Calu3 (cell line): ENCODE results near the gene PRRT1B. TPM values are rescaled to one million over a fixed set of nuclear protein-coding genes. Genes with fewer than 3 reads are reported as not detected.

ENCODE experiments used
- BruUV-seq: library from RNA; stranded (reverse); fragments of 400-500 nt; replicated peaks from 2 replicates; lab custom pipeline; 2021; lab: Mats Ljungman, UMichigan
- CTCF ChIA-PET: fragments of 300-600 bp; sonication (Branson Sonifier 250); formaldehyde crosslinking; loops from one replicate; lab custom pipeline; 2022; ENCODE audit warnings: antibody characterized with exemption; lab: Charles Lee
- DNase-seq: peaks from one replicate; pipeline ENCODE4 v3.0.0; 2022
- H3K27ac Mint-ChIP-seq: one replicate; pipeline ENCODE4 v1.8.0; 2022; ENCODE audit warnings: mixed read lengths; ENCODE audit not compliant: unreplicated experiment
- H3K27me3 Mint-ChIP-seq: one replicate; pipeline ENCODE4 v1.8.0; 2022; ENCODE audit warnings: mixed read lengths; ENCODE audit not compliant: unreplicated experiment
- H3K36me3 Mint-ChIP-seq: one replicate; pipeline ENCODE4 v1.8.0; 2022; ENCODE audit warnings: mild to moderate bottlenecking, moderate library complexity, mixed read lengths; ENCODE audit not compliant: insufficient read depth, unreplicated experiment
- H3K4me1 Mint-ChIP-seq: one replicate; pipeline ENCODE4 v1.8.0; 2022; ENCODE audit warnings: mild to moderate bottlenecking, low read depth, mixed read lengths; ENCODE audit not compliant: unreplicated experiment
- H3K4me3 Mint-ChIP-seq: one replicate; pipeline ENCODE4 v1.8.0; 2022; ENCODE audit warnings: mild to moderate bottlenecking, low read depth, moderate library complexity, mixed read lengths; ENCODE audit not compliant: unreplicated experiment
- H3K9me3 Mint-ChIP-seq: one replicate; pipeline ENCODE4 v1.8.0; 2022; ENCODE audit warnings: low read depth, mixed read lengths; ENCODE audit not compliant: unreplicated experiment
- CTCF ChIP-seq: fragments of 200-600 bp; IDR thresholded peaks from one replicate; pipeline ENCODE4 v1.8.0; 2022; ENCODE audit warnings: antibody characterized with exemption; ENCODE audit not compliant: unreplicated experiment
- intact Hi-C: fragments of 100-400 bp; cut with micrococcal nuclease; formaldehyde crosslinking; loops from one replicate; pipeline ENCODE4 v1.10.0; 2022; ENCODE audit not compliant: unreplicated experiment
- total RNA-seq: library from RNA; stranded (reverse); gene quantifications from 2 replicates; pipeline ENCODE4 v1.2.3, GENCODE V29; 2022

Gene PRRT1B
- total RNA-seq, 1 experiment from 2014 or later = not detected

GRCh38 chr9:131583836-131584555 is 38.7 kb downstream of the PRRT1B start:
- peaks cover 9% of the 10 kb centered on the region for H3K36me3 Mint-ChIP-seq
- no peak overlapping the region for H3K27ac Mint-ChIP-seq
- no peak overlapping the region for H3K4me3 Mint-ChIP-seq
- no peaks in the 10 kb centered on the region for H3K27me3 Mint-ChIP-seq
- no peak for DNase-seq
- CTCF ChIA-PET = no interaction called here
- no peak for TF ChIP-seq CTCF
- intact Hi-C loops = no loop called here
- H3K9me3 Mint-ChIP-seq = no peaks in the 10 kb centered on the region
- H3K4me1 Mint-ChIP-seq = no peaks in the 10 kb centered on the region
- no TSS peak for BruUV-seq

DNA sequence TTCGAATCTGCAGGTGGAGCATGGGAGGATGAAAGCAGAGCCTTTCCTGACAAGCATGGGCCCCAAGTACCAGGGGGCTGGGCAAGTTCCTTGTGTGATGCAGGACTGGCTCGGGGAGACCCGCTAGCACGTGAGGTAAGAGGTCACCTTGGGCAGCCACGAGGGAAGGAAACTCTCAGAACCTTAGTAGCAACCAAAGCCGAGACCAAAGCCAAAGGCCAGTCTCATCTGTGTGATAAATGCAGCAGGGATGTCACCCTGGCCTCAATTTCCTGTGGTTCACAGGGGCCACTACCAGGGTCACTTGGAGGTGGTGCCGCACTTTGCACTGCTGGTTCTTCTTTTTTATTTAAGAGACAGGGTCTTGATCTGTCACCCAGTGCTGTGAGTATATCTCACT is 39.5 kb downstream of the PRRT1B start:
- no peaks in the 10 kb centered on the region for H3K27me3 Mint-ChIP-seq
- H3K36me3 Mint-ChIP-seq = peaks cover 9% of the 10 kb centered on the region
- CTCF ChIA-PET = interaction anchor here (0.9 kb wide), 1 partner anchor 503 kb away, joined by 3 read pairs; no protein-coding TSS in a partner anchor
- intact Hi-C loops = no loop called here
- H3K4me1 Mint-ChIP-seq = no peaks in the 10 kb centered on the region
- BruUV-seq = no TSS peak
- no peak for TF ChIP-seq CTCF
- H3K9me3 Mint-ChIP-seq = no peaks in the 10 kb centered on the region
- H3K4me3 Mint-ChIP-seq = no peak overlapping the region
- H3K27ac Mint-ChIP-seq = no peak overlapping the region
- DNase-seq = no peak

GRCh38 chr9:131585375-131585774 is 40.1 kb downstream of the PRRT1B start:
- no TSS peak for BruUV-seq
- H3K27me3 Mint-ChIP-seq = no peaks in the 10 kb centered on the region
- CTCF ChIA-PET = interaction anchor here (0.9 kb wide), 1 partner anchor 503 kb away, joined by 3 read pairs; no protein-coding TSS in a partner anchor
- no peak for TF ChIP-seq CTCF
- no peak for DNase-seq
- H3K4me1 Mint-ChIP-seq = no peaks in the 10 kb centered on the region
- no peak overlapping the region for H3K4me3 Mint-ChIP-seq
- no peak overlapping the region for H3K27ac Mint-ChIP-seq
- intact Hi-C loops = no loop called here
- no peaks in the 10 kb centered on the region for H3K9me3 Mint-ChIP-seq
- H3K36me3 Mint-ChIP-seq = peaks cover 9% of the 10 kb centered on the region

- Mint-ChIP-seq H3K36me3 (peaks cover 14% of the 10 kb centered on the region), H3K9me3 (no peaks in the 10 kb centered on the region), H3K4me3 (no peak overlapping the region), H3K27ac (no peak overlapping the region), H3K4me1 (no peaks in the 10 kb centered on the region), H3K27me3 (no peaks in the 10 kb centered on the region)
- CTCF ChIA-PET = no interaction called here
- TF ChIP-seq CTCF = no peak
- no peak for DNase-seq
- BruUV-seq = no TSS peak
- intact Hi-C loops = no loop called here
These were observed 42.0 kb downstream of the PRRT1B start for GRCh38 chr9:131587331-131587730.
